Measurements from ENCODE around the gene PLA2G5.

DNA sequence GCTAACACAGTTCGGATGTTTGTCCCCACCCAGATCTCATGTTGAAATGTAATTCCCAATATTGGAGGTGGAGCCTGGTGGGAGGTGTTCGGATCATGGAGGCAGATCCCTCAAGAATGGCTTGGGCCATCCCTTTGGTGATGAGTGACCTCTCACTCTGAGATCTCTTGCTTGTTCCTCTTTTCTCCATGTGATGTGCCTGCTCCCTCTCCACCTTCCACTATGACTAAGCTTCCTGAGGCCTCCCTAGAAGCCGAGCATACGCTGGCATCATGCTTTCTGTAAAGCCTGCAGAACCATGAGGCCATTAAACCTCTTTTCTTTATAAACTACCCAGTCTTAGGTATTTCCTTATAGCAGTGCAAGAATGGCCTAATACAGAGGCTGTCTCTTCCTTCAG is 8.1 kb upstream of the PLA2G5 start:
- TF ChIP-seq, protein P1, sequence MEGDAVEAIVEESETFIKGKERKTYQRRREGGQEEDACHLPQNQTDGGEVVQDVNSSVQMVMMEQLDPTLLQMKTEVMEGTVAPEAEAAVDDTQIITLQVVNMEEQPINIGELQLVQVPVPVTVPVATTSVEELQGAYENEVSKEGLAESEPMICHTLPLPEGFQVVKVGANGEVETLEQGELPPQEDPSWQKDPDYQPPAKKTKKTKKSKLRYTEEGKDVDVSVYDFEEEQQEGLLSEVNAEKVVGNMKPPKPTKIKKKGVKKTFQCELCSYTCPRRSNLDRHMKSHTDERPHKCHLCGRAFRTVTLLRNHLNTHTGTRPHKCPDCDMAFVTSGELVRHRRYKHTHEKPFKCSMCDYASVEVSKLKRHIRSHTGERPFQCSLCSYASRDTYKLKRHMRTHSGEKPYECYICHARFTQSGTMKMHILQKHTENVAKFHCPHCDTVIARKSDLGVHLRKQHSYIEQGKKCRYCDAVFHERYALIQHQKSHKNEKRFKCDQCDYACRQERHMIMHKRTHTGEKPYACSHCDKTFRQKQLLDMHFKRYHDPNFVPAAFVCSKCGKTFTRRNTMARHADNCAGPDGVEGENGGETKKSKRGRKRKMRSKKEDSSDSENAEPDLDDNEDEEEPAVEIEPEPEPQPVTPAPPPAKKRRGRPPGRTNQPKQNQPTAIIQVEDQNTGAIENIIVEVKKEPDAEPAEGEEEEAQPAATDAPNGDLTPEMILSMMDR (IDR thresholded peaks at IDR 0.05): no peak
- TF ChIP-seq POLR2A (IDR thresholded peaks at IDR 0.05) (no peak), EP300 (IDR thresholded peaks at IDR 0.05) (no peak)
